GM19452 (cell line): ENCODE measurements around the gene BLTP3A.
"Not testable (repeated sequence)": the region's sequence is repeated elsewhere in the genome, so short reads cannot be mapped to it uniquely, and the experiment has no call there.

Source experiments
- ATAC-seq: cut with Tn5 transposase; IDR thresholded peaks from one replicate; pipeline ENCODE4 v1.9.1; 2021; ENCODE audit not compliant: unreplicated experiment

BLTP3A gene

GRCh38 chr6:34788111-34788510 is 3.8 kb upstream of the BLTP3A start:
- no peak for ATAC-seq

GRCh38 chr6:34791164-34791700 is 651 bp upstream of the BLTP3A start:
- no peak for ATAC-seq

- ATAC-seq: no peak
Observed at GRCh38 chr6:34792605-34793500, 970 bp downstream of the BLTP3A start.

- no peak for ATAC-seq
Observed at GRCh38 chr6:34793877-34794276, 2.0 kb downstream of the BLTP3A start.

- ATAC-seq: no peak
Observed at GRCh38 chr6:34795836-34796425, 4.0 kb downstream of the BLTP3A start.

- no peak for ATAC-seq
Observed at GRCh38 chr6:34798057-34798456, 6.2 kb downstream of the BLTP3A start.

- ATAC-seq: no peak
Observed at GRCh38 chr6:34799547-34799946, 7.7 kb downstream of the BLTP3A start.

GRCh38 chr6:34804543-34804942 is 12.7 kb downstream of the BLTP3A start:
- no peak for ATAC-seq

GRCh38 chr6:34805074-34805473 is 13.2 kb downstream of the BLTP3A start:
- not testable (repeated sequence) for ATAC-seq

GRCh38 chr6:34806738-34807453 is 15.0 kb downstream of the BLTP3A start:
- ATAC-seq: no peak

- not testable (repeated sequence) for ATAC-seq
Observed at GRCh38 chr6:34808473-34808872, 16.6 kb downstream of the BLTP3A start.

- ATAC-seq: not testable (repeated sequence)
Observed at GRCh38 chr6:34809419-34809818, 17.5 kb downstream of the BLTP3A start.

GRCh38 chr6:34810017-34810882 is 18.4 kb downstream of the BLTP3A start:
- ATAC-seq: no peak

GRCh38 chr6:34810936-34811632 is 19.2 kb downstream of the BLTP3A start:
- ATAC-seq: peak; percentile 90

- no peak for ATAC-seq
Observed at GRCh38 chr6:34813028-34813713, 21.3 kb downstream of the BLTP3A start.

GRCh38 chr6:34816635-34817301 is 24.9 kb downstream of the BLTP3A start:
- no peak for ATAC-seq

- no peak for ATAC-seq
Observed at GRCh38 chr6:34817446-34817845, 25.6 kb downstream of the BLTP3A start.

- ATAC-seq: not testable (repeated sequence)
Observed at GRCh38 chr6:34818872-34819570, 27.1 kb downstream of the BLTP3A start.
